Measurements from ENCODE around the gene TLR1.

Gene TLR1

DNA sequence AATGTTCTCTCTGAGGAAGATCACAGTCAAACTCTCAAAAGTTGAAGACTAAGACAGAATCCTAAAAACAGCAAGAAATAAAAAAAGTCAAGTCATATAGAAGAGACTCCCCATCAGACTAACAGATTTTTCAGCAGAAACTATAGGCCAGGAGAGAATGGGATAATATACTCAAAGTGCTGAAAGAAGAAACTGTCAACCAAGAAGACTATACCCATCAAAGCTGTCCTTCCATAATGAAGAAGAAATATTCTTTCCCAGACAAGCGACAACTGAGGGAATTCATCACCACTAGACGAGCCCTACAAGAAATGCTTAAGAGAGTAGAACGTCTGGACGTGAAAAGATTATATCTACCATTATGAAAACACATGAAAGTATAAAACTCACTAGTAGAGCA is 30.0 kb upstream of the TLR1 start:
- TF ChIP-seq, protein P1, sequence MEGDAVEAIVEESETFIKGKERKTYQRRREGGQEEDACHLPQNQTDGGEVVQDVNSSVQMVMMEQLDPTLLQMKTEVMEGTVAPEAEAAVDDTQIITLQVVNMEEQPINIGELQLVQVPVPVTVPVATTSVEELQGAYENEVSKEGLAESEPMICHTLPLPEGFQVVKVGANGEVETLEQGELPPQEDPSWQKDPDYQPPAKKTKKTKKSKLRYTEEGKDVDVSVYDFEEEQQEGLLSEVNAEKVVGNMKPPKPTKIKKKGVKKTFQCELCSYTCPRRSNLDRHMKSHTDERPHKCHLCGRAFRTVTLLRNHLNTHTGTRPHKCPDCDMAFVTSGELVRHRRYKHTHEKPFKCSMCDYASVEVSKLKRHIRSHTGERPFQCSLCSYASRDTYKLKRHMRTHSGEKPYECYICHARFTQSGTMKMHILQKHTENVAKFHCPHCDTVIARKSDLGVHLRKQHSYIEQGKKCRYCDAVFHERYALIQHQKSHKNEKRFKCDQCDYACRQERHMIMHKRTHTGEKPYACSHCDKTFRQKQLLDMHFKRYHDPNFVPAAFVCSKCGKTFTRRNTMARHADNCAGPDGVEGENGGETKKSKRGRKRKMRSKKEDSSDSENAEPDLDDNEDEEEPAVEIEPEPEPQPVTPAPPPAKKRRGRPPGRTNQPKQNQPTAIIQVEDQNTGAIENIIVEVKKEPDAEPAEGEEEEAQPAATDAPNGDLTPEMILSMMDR (IDR thresholded peaks at IDR 0.05) = no peak
- Histone ChIP-seq H3K27me3 (no peaks in the 10 kb centered on the region), H3K4me1 (ENCODE audit: control insufficient read depth in 1 of 2, insufficient read depth in 1 of 2, low read depth in 1 of 2, low read length in 1 of 2) (peaks cover 0 to 8% of the 10 kb centered on the region in 2 experiments), H3K4me3 (ENCODE audit: low read depth in 1 of 2, low read length in 1 of 2) (no peak overlapping the region), H3K36me3 (peaks cover 5% of the 10 kb centered on the region), H3K9me3 (no peaks in the 10 kb centered on the region), H3K27ac (no peak overlapping the region)

DNA sequence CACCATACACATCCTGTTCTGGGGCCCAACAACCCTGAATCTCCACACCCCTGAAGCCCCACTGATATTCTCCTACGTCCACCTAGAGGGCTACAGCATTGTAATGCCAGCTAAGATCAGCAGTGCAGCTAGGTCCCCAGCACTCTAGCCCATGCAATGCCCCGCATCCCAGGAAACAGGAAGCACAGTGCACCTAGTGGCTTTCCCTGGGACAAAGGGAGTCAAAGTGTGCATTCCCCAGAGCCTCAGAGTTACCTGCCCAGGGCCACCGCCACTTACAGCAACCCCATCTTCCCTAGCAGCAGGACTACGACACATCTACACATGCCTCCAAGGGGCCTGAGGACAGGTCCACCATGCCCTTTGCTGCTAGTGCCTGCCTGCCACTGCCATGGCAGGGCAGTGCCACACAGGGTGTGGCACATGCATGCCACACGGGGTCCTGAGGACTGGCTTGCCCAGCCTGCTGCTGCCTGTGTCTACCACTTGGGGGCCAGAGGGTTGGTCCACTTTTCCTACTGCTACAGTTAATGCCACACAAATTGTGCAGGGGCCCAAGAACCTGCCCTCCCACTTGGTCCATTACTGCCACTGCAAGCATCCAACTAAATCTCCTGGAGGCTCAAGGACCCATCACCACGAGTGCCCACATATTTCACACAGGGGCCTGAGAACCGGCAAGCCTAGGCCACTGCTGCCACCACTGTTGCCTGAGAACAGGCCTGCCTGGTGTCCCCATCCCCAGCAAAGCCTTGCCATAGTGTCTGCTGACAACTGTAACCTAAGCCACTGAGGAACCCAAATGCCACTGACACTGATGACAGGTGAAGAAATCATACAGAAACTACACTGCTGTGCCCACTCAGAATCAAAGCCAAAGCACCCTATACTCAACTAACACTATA is 28.3 kb upstream of the TLR1 start:
- H3K4me1 ChIP-seq (ENCODE audit: control insufficient read depth in 1 of 2, insufficient read depth in 1 of 2, low read depth in 1 of 2, low read length in 1 of 2) = peaks cover 0 to 8% of the 10 kb centered on the region in 2 experiments
- H3K4me3 ChIP-seq (ENCODE audit: low read depth in 1 of 2, low read length in 1 of 2) = no peak overlapping the region
- H3K9me3 ChIP-seq = no peaks in the 10 kb centered on the region
- no peaks in the 10 kb centered on the region for H3K27me3 ChIP-seq
- TF ChIP-seq, protein P1 (IDR thresholded peaks at IDR 0.05) = no peak
- peaks cover 19% of the 10 kb centered on the region for H3K36me3 ChIP-seq
- H3K27ac ChIP-seq = no peak overlapping the region

DNA sequence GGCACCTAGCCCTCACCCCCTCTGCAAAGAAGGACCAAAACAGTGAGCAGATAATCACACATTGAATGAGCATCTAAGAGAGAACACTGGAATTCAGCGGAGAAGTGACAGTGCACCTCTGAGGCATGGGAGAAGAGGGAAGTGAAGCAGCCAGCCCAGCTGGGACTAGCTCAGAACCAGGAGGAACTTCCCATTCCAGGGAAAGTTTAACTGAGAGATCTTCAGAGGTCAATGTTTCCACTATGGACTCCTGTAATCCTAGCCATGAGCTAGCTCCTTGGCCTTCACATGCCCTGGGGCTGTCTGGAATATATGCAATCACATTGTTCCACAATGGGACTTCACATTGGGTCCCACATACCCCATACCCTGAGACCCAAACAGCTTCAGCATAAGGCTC is 27.6 kb upstream of the TLR1 start:
- TF ChIP-seq, protein P1 (IDR thresholded peaks at IDR 0.05) = no peak
- no peaks in the 10 kb centered on the region for H3K9me3 ChIP-seq
- no peak overlapping the region for H3K4me3 ChIP-seq (ENCODE audit: low read depth in 1 of 2, low read length in 1 of 2)
- peaks cover 0 to 8% of the 10 kb centered on the region in 2 experiments for H3K4me1 ChIP-seq (ENCODE audit: control insufficient read depth in 1 of 2, insufficient read depth in 1 of 2, low read depth in 1 of 2, low read length in 1 of 2)
- no peaks in the 10 kb centered on the region for H3K27me3 ChIP-seq
- no peak overlapping the region for H3K27ac ChIP-seq
- H3K36me3 ChIP-seq = peaks cover 24% of the 10 kb centered on the region

DNA sequence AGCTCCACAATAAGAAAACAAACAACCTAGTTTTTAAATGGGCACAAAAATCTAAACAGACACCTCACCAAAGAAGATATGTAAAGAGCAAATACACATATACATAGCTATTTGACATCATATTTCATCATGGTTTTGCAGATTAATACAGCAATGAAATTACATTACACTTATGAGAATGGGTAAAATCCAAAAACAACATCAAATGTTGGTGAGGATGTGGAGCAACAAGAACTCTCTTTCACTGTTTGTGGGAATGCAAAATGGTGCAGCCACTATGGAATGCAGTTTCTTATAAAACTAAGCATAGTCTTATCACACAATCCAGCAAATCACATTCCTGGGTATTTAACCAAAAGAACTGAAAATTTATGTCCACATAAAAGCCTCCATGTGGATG is 27.1 kb upstream of the TLR1 start:
- Histone ChIP-seq H3K27ac (no peak overlapping the region), H3K36me3 (peaks cover 30% of the 10 kb centered on the region), H3K4me1 (ENCODE audit: control insufficient read depth in 1 of 2, insufficient read depth in 1 of 2, low read depth in 1 of 2, low read length in 1 of 2) (peaks cover 0 to 8% of the 10 kb centered on the region in 2 experiments), H3K4me3 (ENCODE audit: low read depth in 1 of 2, low read length in 1 of 2) (no peak overlapping the region), H3K9me3 (no peaks in the 10 kb centered on the region), H3K27me3 (no peaks in the 10 kb centered on the region)
- TF ChIP-seq, protein P1 (IDR thresholded peaks at IDR 0.05) = no peak

DNA sequence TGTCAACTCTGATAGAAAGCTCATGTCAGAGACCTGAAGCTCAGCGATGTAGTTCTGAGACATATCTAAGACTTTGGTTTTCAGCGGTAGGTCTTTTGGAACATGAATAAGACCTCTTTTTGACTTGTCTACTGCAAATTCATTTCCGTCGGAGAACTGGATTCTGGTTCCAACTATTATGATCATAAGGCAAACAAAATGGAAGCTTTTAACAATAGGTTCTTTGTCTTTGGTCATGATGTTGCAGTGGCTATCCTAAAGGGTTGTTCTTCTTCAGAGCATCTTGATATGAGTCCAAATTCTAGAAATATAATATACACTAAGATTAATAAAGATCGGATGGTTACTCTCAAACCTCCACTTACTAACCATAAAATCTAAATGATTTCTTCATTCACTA is 24.6 kb upstream of the TLR1 start:
- Histone ChIP-seq H3K4me3 (ENCODE audit: low read depth in 1 of 2, low read length in 1 of 2) (no peak overlapping the region), H3K27ac (no peak overlapping the region), H3K36me3 (peaks cover 35% of the 10 kb centered on the region), H3K4me1 (ENCODE audit: control insufficient read depth in 1 of 2, insufficient read depth in 1 of 2, low read depth in 1 of 2, low read length in 1 of 2) (peaks cover 0 to 8% of the 10 kb centered on the region in 2 experiments), H3K9me3 (no peaks in the 10 kb centered on the region), H3K27me3 (no peaks in the 10 kb centered on the region)
- TF ChIP-seq, protein P1 (IDR thresholded peaks at IDR 0.05) = no peak

Measured in neutrophil (primary cell).